ENCODE measurements around the gene ANO5. TPM values are rescaled to one million over a fixed set of nuclear protein-coding genes. Genes with fewer than 3 reads are reported as not detected.

Gene ANO5, protein sequence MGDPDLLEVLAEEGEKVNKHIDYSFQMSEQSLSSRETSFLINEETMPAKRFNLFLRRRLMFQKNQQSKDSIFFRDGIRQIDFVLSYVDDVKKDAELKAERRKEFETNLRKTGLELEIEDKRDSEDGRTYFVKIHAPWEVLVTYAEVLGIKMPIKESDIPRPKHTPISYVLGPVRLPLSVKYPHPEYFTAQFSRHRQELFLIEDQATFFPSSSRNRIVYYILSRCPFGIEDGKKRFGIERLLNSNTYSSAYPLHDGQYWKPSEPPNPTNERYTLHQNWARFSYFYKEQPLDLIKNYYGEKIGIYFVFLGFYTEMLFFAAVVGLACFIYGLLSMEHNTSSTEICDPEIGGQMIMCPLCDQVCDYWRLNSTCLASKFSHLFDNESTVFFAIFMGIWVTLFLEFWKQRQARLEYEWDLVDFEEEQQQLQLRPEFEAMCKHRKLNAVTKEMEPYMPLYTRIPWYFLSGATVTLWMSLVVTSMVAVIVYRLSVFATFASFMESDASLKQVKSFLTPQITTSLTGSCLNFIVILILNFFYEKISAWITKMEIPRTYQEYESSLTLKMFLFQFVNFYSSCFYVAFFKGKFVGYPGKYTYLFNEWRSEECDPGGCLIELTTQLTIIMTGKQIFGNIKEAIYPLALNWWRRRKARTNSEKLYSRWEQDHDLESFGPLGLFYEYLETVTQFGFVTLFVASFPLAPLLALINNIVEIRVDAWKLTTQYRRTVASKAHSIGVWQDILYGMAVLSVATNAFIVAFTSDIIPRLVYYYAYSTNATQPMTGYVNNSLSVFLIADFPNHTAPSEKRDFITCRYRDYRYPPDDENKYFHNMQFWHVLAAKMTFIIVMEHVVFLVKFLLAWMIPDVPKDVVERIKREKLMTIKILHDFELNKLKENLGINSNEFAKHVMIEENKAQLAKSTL
- total RNA-seq: 0.66 and 2.3 TPM in 2 replicates

GRCh38 chr11:22192642-22193347 is at the start of gene ANO5:
Gene ANO5, plus strand, starts transcription at chr11:22193085. Its CDS starts 408 bp downstream, at chr11:22193493.

Other genes starting within 250 kb of the ANO5 start
- not detected in 2 replicates for gene SLC17A6, start 145.3 kb downstream of the ANO5 start, total RNA-seq